DOHH2 (cell line): ENCODE results near the gene ST13.

Experiments
- EZH2phosphoT487 ChIP-seq: fragments of 200-600 bp; sonication (generic); IDR thresholded peaks from 2 replicates; pipeline ENCODE4 v1.6.1; 2017; ENCODE audit warnings: borderline replicate concordance, mild to moderate bottlenecking, antibody characterized with exemption, low read length, moderate library complexity, mixed read lengths
- TF ChIP-seq, protein P1 (sequence below): fragments of 200-600 bp; sonication (generic); IDR thresholded peaks from one replicate; pipeline ENCODE4 v1.5.1; 2014; ENCODE audit warnings: antibody characterized with exemption, mild to moderate bottlenecking, low read depth, low read length; ENCODE audit not compliant: poor library complexity, severe bottlenecking

DNA sequence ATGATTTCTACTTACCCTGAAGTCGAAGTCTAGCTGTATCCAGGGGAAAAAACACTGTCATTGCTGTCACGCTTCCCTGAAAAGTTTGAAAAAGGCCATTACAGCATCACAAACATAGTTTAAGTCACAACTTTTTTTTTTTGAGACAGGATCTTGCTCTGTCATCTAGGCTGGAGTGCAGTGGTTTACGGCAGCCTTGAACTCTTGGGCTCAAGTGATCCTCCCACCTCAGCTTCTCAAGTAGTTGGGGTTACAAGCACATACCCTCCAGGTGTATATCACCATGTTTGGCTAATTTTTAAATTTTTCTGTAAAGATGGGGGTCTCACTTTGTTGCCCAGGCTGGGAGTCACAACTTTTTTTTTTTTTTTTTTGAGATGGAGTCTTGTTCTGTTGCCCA, 57.4 kb downstream of the ST13 start:
- TF ChIP-seq, protein P1, sequence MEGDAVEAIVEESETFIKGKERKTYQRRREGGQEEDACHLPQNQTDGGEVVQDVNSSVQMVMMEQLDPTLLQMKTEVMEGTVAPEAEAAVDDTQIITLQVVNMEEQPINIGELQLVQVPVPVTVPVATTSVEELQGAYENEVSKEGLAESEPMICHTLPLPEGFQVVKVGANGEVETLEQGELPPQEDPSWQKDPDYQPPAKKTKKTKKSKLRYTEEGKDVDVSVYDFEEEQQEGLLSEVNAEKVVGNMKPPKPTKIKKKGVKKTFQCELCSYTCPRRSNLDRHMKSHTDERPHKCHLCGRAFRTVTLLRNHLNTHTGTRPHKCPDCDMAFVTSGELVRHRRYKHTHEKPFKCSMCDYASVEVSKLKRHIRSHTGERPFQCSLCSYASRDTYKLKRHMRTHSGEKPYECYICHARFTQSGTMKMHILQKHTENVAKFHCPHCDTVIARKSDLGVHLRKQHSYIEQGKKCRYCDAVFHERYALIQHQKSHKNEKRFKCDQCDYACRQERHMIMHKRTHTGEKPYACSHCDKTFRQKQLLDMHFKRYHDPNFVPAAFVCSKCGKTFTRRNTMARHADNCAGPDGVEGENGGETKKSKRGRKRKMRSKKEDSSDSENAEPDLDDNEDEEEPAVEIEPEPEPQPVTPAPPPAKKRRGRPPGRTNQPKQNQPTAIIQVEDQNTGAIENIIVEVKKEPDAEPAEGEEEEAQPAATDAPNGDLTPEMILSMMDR: no peak
- no peak for TF ChIP-seq EZH2phosphoT487
